OCI-LY3 (cell line): ENCODE measurements around the gene FAM227B.
"Not testable (repeated sequence)": the region's sequence is repeated elsewhere in the genome, so short reads cannot be mapped to it uniquely, and the experiment has no call there.

Source experiments
- H2AFZ ChIP-seq: fragments of 200-600, 300-600 bp; shearing (Covaris generic); 2 replicates; pipeline ENCODE4 v1.6.0; 2014; ENCODE audit warnings: antibody characterized with exemption, low read depth, low read length
- H3K27ac ChIP-seq: fragments of 200-600, 300-600 bp; sonication (generic); 2 replicates; pipeline ENCODE4 v1.5.1; 2014; ENCODE audit warnings: mild to moderate bottlenecking, low read length, moderate library complexity, mixed read lengths
- H3K27me3 ChIP-seq: fragments of 200-600, 300-600 bp; sonication (generic); 2 replicates; pipeline ENCODE4 v1.6.1; 2014; ENCODE audit warnings: low read depth, low read length, mixed read lengths
- H3K36me3 ChIP-seq: fragments of 200-600, 300-600 bp; sonication (generic); replicated peaks from 2 replicates; pipeline ENCODE3; 2014; ENCODE audit warnings: low read depth, low read length, mixed read lengths
- H3K4me1 ChIP-seq: fragments of 300-600, 200-600 bp; sonication (generic); 2 replicates; pipeline ENCODE4 v1.6.1; 2014; ENCODE audit warnings: low read length, mixed read lengths
- H3K4me2 ChIP-seq: fragments of 200-600, 300-600 bp; sonication (generic); 2 replicates; pipeline ENCODE4 v1.6.1; 2014; ENCODE audit warnings: low read length, mixed read lengths
- H3K4me3 ChIP-seq: fragments of 300-600, 200-600 bp; sonication (generic); 2 replicates; pipeline ENCODE4 v1.5.1; 2014; ENCODE audit warnings: antibody characterized with exemption, mild to moderate bottlenecking, low read length, moderate library complexity
- H3K79me2 ChIP-seq: fragments of 300-600, 200-600 bp; shearing (Covaris generic); 2 replicates; pipeline ENCODE4 v1.6.1; 2014; ENCODE audit warnings: mild to moderate bottlenecking, low read length, mixed read lengths
- H3K9ac ChIP-seq: fragments of 300-600, 200-600 bp; shearing (Covaris generic); 2 replicates; pipeline ENCODE4 v1.6.0; 2014; ENCODE audit warnings: mild to moderate bottlenecking, low read length, moderate library complexity
- H3K9me3 ChIP-seq: fragments of 200-600, 300-600 bp; shearing (Covaris generic); 2 replicates; pipeline ENCODE4 v1.6.1; 2014; ENCODE audit warnings: low read length, mixed read lengths; ENCODE audit not compliant: insufficient read depth
- H4K20me1 ChIP-seq: fragments of 200-600, 300-600 bp; sonication (generic); 2 replicates; pipeline ENCODE4 v1.6.1; 2016; ENCODE audit warnings: low read length, mixed read lengths; ENCODE audit not compliant: insufficient read depth
- EZH2phosphoT487 ChIP-seq: fragments of 200-600 bp; shearing (Covaris generic); IDR thresholded peaks from 2 replicates; pipeline ENCODE4 v1.6.1; 2018; ENCODE audit warnings: antibody characterized with exemption, mixed run types, low read depth
- TF ChIP-seq, protein P1 (sequence below): fragments of 200-600, 300-600 bp; sonication (generic); IDR thresholded peaks from 2 replicates; pipeline ENCODE4 v1.5.1; 2014; ENCODE audit warnings: antibody characterized with exemption, low read length, low read depth

FAM227B gene

GRCh38 chr15:49530092-49530491, 90.5 kb downstream of the FAM227B start:
- Histone ChIP-seq H3K27me3 (0 out of 2 replicates have a peak, but pooled peaks cover 3% of the 10 kb centered on the region), H4K20me1 (no peaks in the 10 kb centered on the region), H3K4me1 (no peaks in the 10 kb centered on the region), H2AFZ (no peak overlapping the region), H3K79me2 (no peaks in the 10 kb centered on the region), H3K9me3 (no peaks in the 10 kb centered on the region), H3K4me3 (no peak overlapping the region), H3K9ac (no peak overlapping the region), H3K4me2 (no peak overlapping the region), H3K36me3 (no peaks in the 10 kb centered on the region), H3K27ac (no peak overlapping the region)
- TF ChIP-seq EZH2phosphoT487, result no peak
- TF ChIP-seq, protein P1, sequence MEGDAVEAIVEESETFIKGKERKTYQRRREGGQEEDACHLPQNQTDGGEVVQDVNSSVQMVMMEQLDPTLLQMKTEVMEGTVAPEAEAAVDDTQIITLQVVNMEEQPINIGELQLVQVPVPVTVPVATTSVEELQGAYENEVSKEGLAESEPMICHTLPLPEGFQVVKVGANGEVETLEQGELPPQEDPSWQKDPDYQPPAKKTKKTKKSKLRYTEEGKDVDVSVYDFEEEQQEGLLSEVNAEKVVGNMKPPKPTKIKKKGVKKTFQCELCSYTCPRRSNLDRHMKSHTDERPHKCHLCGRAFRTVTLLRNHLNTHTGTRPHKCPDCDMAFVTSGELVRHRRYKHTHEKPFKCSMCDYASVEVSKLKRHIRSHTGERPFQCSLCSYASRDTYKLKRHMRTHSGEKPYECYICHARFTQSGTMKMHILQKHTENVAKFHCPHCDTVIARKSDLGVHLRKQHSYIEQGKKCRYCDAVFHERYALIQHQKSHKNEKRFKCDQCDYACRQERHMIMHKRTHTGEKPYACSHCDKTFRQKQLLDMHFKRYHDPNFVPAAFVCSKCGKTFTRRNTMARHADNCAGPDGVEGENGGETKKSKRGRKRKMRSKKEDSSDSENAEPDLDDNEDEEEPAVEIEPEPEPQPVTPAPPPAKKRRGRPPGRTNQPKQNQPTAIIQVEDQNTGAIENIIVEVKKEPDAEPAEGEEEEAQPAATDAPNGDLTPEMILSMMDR, result no peak

GRCh38 chr15:49528289-49528688, 92.3 kb downstream of the FAM227B start:
- no peak overlapping the region for H3K4me2 ChIP-seq
- H3K79me2 ChIP-seq, result no peaks in the 10 kb centered on the region
- H3K4me3 ChIP-seq, result no peak overlapping the region
- TF ChIP-seq, protein P1, result no peak
- no peak for TF ChIP-seq EZH2phosphoT487
- H2AFZ ChIP-seq, result no peak overlapping the region
- H3K36me3 ChIP-seq, result no peaks in the 10 kb centered on the region
- H3K4me1 ChIP-seq, result no peaks in the 10 kb centered on the region
- no peak overlapping the region for H3K9ac ChIP-seq
- H3K27me3 ChIP-seq, result 0 out of 2 replicates have a peak, but pooled peaks cover 3% of the 10 kb centered on the region
- no peaks in the 10 kb centered on the region for H3K9me3 ChIP-seq
- H3K27ac ChIP-seq, result no peak overlapping the region
- no peaks in the 10 kb centered on the region for H4K20me1 ChIP-seq

DNA sequence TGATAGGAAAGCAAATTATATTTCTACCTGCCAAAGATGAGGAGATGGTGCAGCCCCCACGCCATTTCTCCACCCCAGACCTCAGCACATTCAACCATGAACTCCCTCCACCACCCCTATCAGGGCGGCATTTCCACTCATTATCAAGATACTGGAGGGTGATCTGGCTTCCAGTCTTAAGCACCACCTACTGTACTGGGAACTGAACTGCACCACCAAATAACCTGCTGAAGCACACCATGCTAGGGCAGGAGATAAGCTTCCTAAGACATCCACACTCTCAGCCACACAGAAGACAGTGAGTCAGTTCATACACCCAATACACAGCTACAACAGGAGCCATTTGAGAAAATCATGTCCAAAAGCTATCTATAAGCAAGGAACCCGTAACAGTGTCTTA, 98.8 kb downstream of the FAM227B start:
- Histone ChIP-seq H3K36me3 (no peaks in the 10 kb centered on the region), H3K27ac (no peak overlapping the region), H3K4me2 (no peak overlapping the region), H4K20me1 (no peaks in the 10 kb centered on the region), H3K27me3 (no peaks in the 10 kb centered on the region), H3K4me3 (no peak overlapping the region), H3K9ac (no peak overlapping the region), H3K4me1 (no peaks in the 10 kb centered on the region), H2AFZ (no peak overlapping the region), H3K79me2 (no peaks in the 10 kb centered on the region), H3K9me3 (no peaks in the 10 kb centered on the region)
- TF ChIP-seq, protein P1, result peak; percentile 11; the same call in 1 of the 2 replicates
- no peak for TF ChIP-seq EZH2phosphoT487

GRCh38 chr15:49512739-49513138, 107.9 kb downstream of the FAM227B start:
- not testable (repeated sequence) for H3K79me2 ChIP-seq, H3K4me1 ChIP-seq, H3K9me3 ChIP-seq, H4K20me1 ChIP-seq, H3K4me2 ChIP-seq, H3K27me3 ChIP-seq, H3K4me3 ChIP-seq, H3K27ac ChIP-seq, H3K9ac ChIP-seq, H2AFZ ChIP-seq, H3K36me3 ChIP-seq

DNA sequence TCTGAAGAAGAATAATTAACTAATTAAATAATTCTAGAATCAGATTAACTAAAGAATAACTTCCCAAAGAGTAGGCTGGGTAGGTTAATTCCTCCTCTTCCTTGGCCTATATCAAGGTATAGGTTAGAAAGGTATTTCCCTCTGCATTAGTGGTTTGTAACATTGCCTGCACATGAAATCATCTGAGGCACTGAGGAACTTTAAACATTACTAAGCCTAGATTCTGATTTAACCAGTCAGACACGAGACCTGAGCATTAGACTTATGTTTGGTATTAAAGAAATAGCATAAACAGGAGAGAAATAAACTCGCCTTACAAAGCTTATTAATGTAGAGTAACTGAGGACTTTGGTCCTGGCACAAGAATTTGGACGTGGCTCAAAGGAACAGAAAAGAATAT, 113.4 kb downstream of the FAM227B start:
- no peak overlapping the region for H3K4me3 ChIP-seq
- H3K9me3 ChIP-seq, result no peaks in the 10 kb centered on the region
- no peaks in the 10 kb centered on the region for H3K27me3 ChIP-seq
- no peaks in the 10 kb centered on the region for H3K79me2 ChIP-seq
- H3K36me3 ChIP-seq, result no peaks in the 10 kb centered on the region
- no peaks in the 10 kb centered on the region for H3K4me1 ChIP-seq
- TF ChIP-seq EZH2phosphoT487, result no peak
- TF ChIP-seq, protein P1, result no peak
- no peak overlapping the region for H3K9ac ChIP-seq
- H4K20me1 ChIP-seq, result no peaks in the 10 kb centered on the region
- no peak overlapping the region for H3K4me2 ChIP-seq
- no peak overlapping the region for H2AFZ ChIP-seq
- no peak overlapping the region for H3K27ac ChIP-seq
